PC-3 (cell line): Measurements from ENCODE around the gene ZNF358.

Experiments used
- CTCF ChIP-seq: fragments of 300-600 bp; sonication (generic); conservative IDR thresholded peaks from 2 replicates; pipeline ENCODE4 v1.5.1; 2017; ENCODE audit warnings: antibody characterized with exemption, low read depth, mild to moderate bottlenecking, low read length
- EZH2phosphoT487 ChIP-seq: fragments of 300-600 bp; sonication (generic); IDR thresholded peaks from 2 replicates; pipeline ENCODE4 v1.6.1; 2018; ENCODE audit warnings: mild to moderate bottlenecking, antibody characterized with exemption, low read length, borderline replicate concordance

- TF ChIP-seq CTCF: no peak
- TF ChIP-seq EZH2phosphoT487: no peak
Measured at GRCh38 chr19:7535047-7535997, 19.4 kb downstream of the ZNF358 start, which contains the start of gene PNPLA6.
